Psoas muscle (tissue), 8 donors: Measurements from ENCODE around the gene NMNAT1. TPM values are rescaled to one million over a fixed set of nuclear protein-coding genes. Genes with fewer than 3 reads are reported as not detected.

Source experiments
- ATAC-seq, 4 donors: fragments of 200-7000 bp; cut with Tn5 transposase; one replicate each; pipeline ENCODE4 v1.9.1; 2020; ENCODE audit warnings: moderate library complexity in 3 of 4, mild to moderate bottlenecking in 2 of 4
- DNase-seq, 2 donors: peaks; one replicate each; pipeline ENCODE4 v3.0.0-alpha.2; 2020
- H3K27ac ChIP-seq: fragments of 200-600 bp; one replicate; pipeline ENCODE4 v1.8.0; 2022
- H3K27me3 ChIP-seq, 3 donors: fragments of 200-600 bp in 1 of 3; one replicate each; pipeline versions ENCODE4 v1.6.1 to v1.8.0; 2013 to 2022; ENCODE audit warnings: low read length in 2 of 3, mild to moderate bottlenecking in 2 of 3, moderate library complexity in 1 of 3; ENCODE audit not compliant: insufficient read depth in 3 of 3
- H3K36me3 ChIP-seq, 2 donors: fragments of 200-600 bp in 1 of 2; one replicate each; pipeline versions ENCODE4 v1.6.1 to v1.8.0; 2013 to 2022; ENCODE audit warnings: low read depth in 1 of 2, mild to moderate bottlenecking in 1 of 2, moderate library complexity in 1 of 2; ENCODE audit not compliant: insufficient read depth in 1 of 2
- H3K4me1 ChIP-seq: fragments of 200-600 bp; one replicate; pipeline ENCODE4 v1.8.0; 2022
- H3K4me3 ChIP-seq: fragments of 200-600 bp; one replicate; pipeline ENCODE4 v1.8.0; 2022; ENCODE audit warnings: mild to moderate bottlenecking
- H3K9me3 ChIP-seq: fragments of 200-600 bp; one replicate; pipeline ENCODE4 v1.8.0; 2022
- CTCF ChIP-seq: fragments of 200-600 bp; IDR thresholded peaks from one replicate; pipeline ENCODE4 v1.8.0; 2022; ENCODE audit warnings: antibody characterized with exemption
- WGBS, 3 donors: extraction: QIAGEN DNeasy Blood & Tissue Kit; methylation state at CpG; one replicate each; pipeline versions ENCODE4 v1.1.6 to v1.1.7; 2013; 5-methylcytosine and 5-hydroxymethylcytosine counted together
- intact Hi-C, 2 donors: fragments of 100-400 bp; cut with DNase I; formaldehyde crosslinking; loops; one replicate each; pipeline versions ENCODE4 v1.11.0 to v1.14.2; 2022
- polyA plus RNA-seq, 3 donors: library from polyadenylated mRNA; stranded (reverse); fragments of 200-250 nt; gene quantifications; one replicate each; pipeline ENCODE4 v1.2.3, GENCODE V29; 2013
- total RNA-seq, 4 donors: library from RNA; stranded (reverse); fragmentation: NEBNext Ultra II Directional in 2 of 4; extraction: Animal tissue kit (Norgen Biotek cat#: 25700) in 2 of 4; gene quantifications; one replicate each; pipeline versions ENCODE4 v1.2.1 to v1.2.4, GENCODE V29; 2021 to 2023
- donor health status: healthy with polysubstance abuse.
- donor health status: DM: no; HTN: no; CAD: no; lungs with moderate emphysema.
- donor health status: Bipolar disorder and iron deficiency.
- donor health status: healthy.
- donor health status: DM: yes; HTN: yes; CAD: no.
- donor health status: DM: no; HTN: no; CAD: no.
- donor health status: DM: no; HTN: no; CAD: no.
- donor health status: DM: yes; HTN: yes; CAD: no.

NMNAT1 gene
- total and polyA plus RNA-seq, 7 donors, result 6.9 to 18.2 (median 13.0) TPM

- peaks cover 0 to 24% of the 10 kb centered on the region in 2 donors for H3K36me3 ChIP-seq
- H3K27ac ChIP-seq, result peak overlapping the region; percentile 95
- TF ChIP-seq CTCF, result no peak
- H3K4me3 ChIP-seq, result peak overlapping the region; percentile 89
- DNase-seq (peak in 1 of 2 donors; percentile 59), ATAC-seq (peak; percentile 26 to 64 (median 51))
- no peaks in the 10 kb centered on the region for H3K27me3 ChIP-seq
- H3K9me3 ChIP-seq, result no peaks in the 10 kb centered on the region
- intact Hi-C loops, result loop anchor here (2.0 to 5.0 kb wide), 4 partner anchors 91 to 159 kb away; partner anchors contain the start of genes LZIC (in 2 of the 2) and NMNAT1 (in 2 of the 2)
- WGBS, 3 donors, result 0% methylated on average over 19 of the region's 19 CpGs
- H3K4me1 ChIP-seq, result peaks cover 19% of the 10 kb centered on the region
Observed at GRCh38 chr1:10033359-10033845, 90.1 kb downstream of the NMNAT1 start.

Other genes starting within 250 kb of the NMNAT1 start
- gene CLSTN1, start 119.5 kb upstream of the NMNAT1 start, total RNA-seq, result 10 to 100 TPM; 19.7 to 48.7 (median 23.8) TPM
- 10 to 100 TPM in 2 of 3 donors, 1 to 10 TPM in 1; 7.3 to 11.0 (median 10.4) TPM for gene CLSTN1, start 119.5 kb upstream of the NMNAT1 start, polyA plus RNA-seq
- 10 to 100 TPM; 12.7 to 18.5 (median 14.8) TPM for gene CTNNBIP1, start 33.2 kb upstream of the NMNAT1 start, total RNA-seq
- gene CTNNBIP1, start 33.2 kb upstream of the NMNAT1 start, polyA plus RNA-seq, result 10 to 100 TPM in 2 of 3 donors, 1 to 10 TPM in 1; 5.9 to 11.9 (median 10.3) TPM
- gene LZIC, start 84 bp upstream of the NMNAT1 start, total RNA-seq, result 10 to 100 TPM; 17.6 to 24.9 (median 21.1) TPM
- 10 to 100 TPM; 17.3 to 37.5 (median 25.0) TPM for gene LZIC, start 84 bp upstream of the NMNAT1 start, polyA plus RNA-seq
- gene RBP7, start 53.8 kb downstream of the NMNAT1 start, total RNA-seq, result 10 to 100 TPM in 1 of 4 donors, 1 to 10 TPM in 2, under 1 TPM in 1; 0.89 to 13.9 (median 5.4) TPM
- gene RBP7, start 53.8 kb downstream of the NMNAT1 start, polyA plus RNA-seq, result 10 to 100 TPM in 1 of 3 donors, 1 to 10 TPM in 2; 7.0 to 10.4 (median 7.2) TPM
- 10 to 100 TPM; 48.3 to 90.9 (median 60.7) TPM for gene UBE4B, start 89.5 kb downstream of the NMNAT1 start, total RNA-seq
- 10 to 100 TPM; 28.8 to 88.0 (median 29.8) TPM for gene UBE4B, start 89.5 kb downstream of the NMNAT1 start, polyA plus RNA-seq